GM18505 (cell line): Measurements from ENCODE around the gene ELOVL2.

Experiments
- ATAC-seq: cut with Tn5 transposase; IDR thresholded peaks from one replicate; pipeline ENCODE4 v1.9.1; 2021; ENCODE audit not compliant: unreplicated experiment
- POLR2A ChIP-seq: IDR thresholded peaks from 4 replicates; pipeline ENCODE4 v1.6.1; 2011; ENCODE audit warnings: borderline replicate concordance; ENCODE audit not compliant: insufficient read depth, insufficient read length; ENCODE audit errors: extremely low read depth

The ELOVL2 gene

GRCh38 chr6:11066505-11067347, 22.6 kb upstream of the ELOVL2 start:
- TF ChIP-seq POLR2A = no peak
- ATAC-seq = no peak

- no peak for ATAC-seq
- no peak for TF ChIP-seq POLR2A
These were observed 21.5 kb upstream of the ELOVL2 start for GRCh38 chr6:11065436-11066202.

- ATAC-seq = no peak
- TF ChIP-seq POLR2A = no peak
These were observed 20.7 kb upstream of the ELOVL2 start for GRCh38 chr6:11064836-11065235.

- TF ChIP-seq POLR2A = no peak
- ATAC-seq = no peak
These were observed 18.6 kb upstream of the ELOVL2 start for GRCh38 chr6:11062715-11063114.

GRCh38 chr6:11062083-11062482, 18.0 kb upstream of the ELOVL2 start:
- TF ChIP-seq POLR2A = no peak
- ATAC-seq = no peak

- no peak for ATAC-seq
- TF ChIP-seq POLR2A = no peak
These were observed 14.3 kb upstream of the ELOVL2 start for GRCh38 chr6:11058406-11058805.

- ATAC-seq = no peak
- no peak for TF ChIP-seq POLR2A
These were observed 12.8 kb upstream of the ELOVL2 start for GRCh38 chr6:11056871-11057270.

GRCh38 chr6:11055127-11055627, 11.1 kb upstream of the ELOVL2 start:
- no peak for ATAC-seq
- TF ChIP-seq POLR2A = no peak

GRCh38 chr6:11054722-11055121, 10.6 kb upstream of the ELOVL2 start:
- TF ChIP-seq POLR2A = no peak
- ATAC-seq = no peak

- no peak for TF ChIP-seq POLR2A
- ATAC-seq = no peak
These were observed 9.2 kb upstream of the ELOVL2 start for GRCh38 chr6:11053307-11053706.

- ATAC-seq = no peak
- TF ChIP-seq POLR2A = no peak
These were observed 6.6 kb upstream of the ELOVL2 start for GRCh38 chr6:11050731-11051130.

GRCh38 chr6:11044712-11045167, 635 bp upstream of the ELOVL2 start:
- ATAC-seq = no peak
- no peak for TF ChIP-seq POLR2A

GRCh38 chr6:11043378-11043960, 636 bp downstream of the ELOVL2 start:
- TF ChIP-seq POLR2A = no peak

GRCh38 chr6:11042750-11043377, 1.2 kb downstream of the ELOVL2 start:
- ATAC-seq = no peak
- no peak for TF ChIP-seq POLR2A

More at GRCh38 chr6:11043378-11043960, 636 bp downstream of the ELOVL2 start:
- peak; percentile 10 for ATAC-seq
